DOHH2 (cell line): ENCODE data around the gene FAM83E.

Experiments
- H3F3A ChIP-seq: fragments of 200-600 bp; sonication (generic), shearing (Covaris generic); 2 replicates; pipeline ENCODE4 v1.6.0; 2016; ENCODE audit warnings: antibody characterized with exemption, mild to moderate bottlenecking; ENCODE audit not compliant: control insufficient read depth, insufficient read depth
- H3K27ac ChIP-seq: fragments of 200-600 bp; sonication (generic); 2 replicates; pipeline ENCODE4 v1.5.1; 2014; ENCODE audit warnings: low read depth, mild to moderate bottlenecking, low read length, moderate library complexity
- H3K27me3 ChIP-seq: fragments of 200-600 bp; sonication (generic); 2 replicates; pipeline ENCODE4 v1.6.1; 2014; ENCODE audit warnings: mild to moderate bottlenecking, low read length, mixed read lengths; ENCODE audit not compliant: control insufficient read depth
- H3K36me3 ChIP-seq: fragments of 200-600 bp; sonication (generic); 2 replicates; pipeline ENCODE4 v1.6.1; 2014; ENCODE audit warnings: mild to moderate bottlenecking, low read length, moderate library complexity, mixed read lengths; ENCODE audit not compliant: control insufficient read depth
- H3K4me1 ChIP-seq: fragments of 200-600 bp; sonication (generic); 2 replicates; pipeline ENCODE4 v1.6.1; 2014; ENCODE audit warnings: mild to moderate bottlenecking, low read length, mixed read lengths; ENCODE audit not compliant: control insufficient read depth
- H3K4me2 ChIP-seq: fragments of 200-600 bp; sonication (generic); 2 replicates; pipeline ENCODE4 v1.6.0; 2014; ENCODE audit warnings: mild to moderate bottlenecking, low read length, moderate library complexity
- H3K4me3 ChIP-seq: fragments of 200-600 bp; sonication (generic); 2 replicates; pipeline ENCODE4 v1.5.1; 2014; ENCODE audit warnings: mild to moderate bottlenecking, low read length, mixed read lengths
- H3K79me2 ChIP-seq: fragments of 200-600 bp; sonication (generic); 2 replicates; pipeline ENCODE4 v1.6.1; 2014; ENCODE audit warnings: mild to moderate bottlenecking, low read length, mixed read lengths; ENCODE audit not compliant: control insufficient read depth
- H3K9me2 ChIP-seq: fragments of 200-600 bp; sonication (generic); replicated peaks from 2 replicates; pipeline ENCODE4 v1.6.1; 2014; ENCODE audit warnings: mild to moderate bottlenecking, low read length, mixed read lengths; ENCODE audit not compliant: control insufficient read depth
- H3K9me3 ChIP-seq: fragments of 200-600 bp; sonication (generic); 2 replicates; pipeline ENCODE4 v1.6.1; 2014; ENCODE audit warnings: antibody characterized with exemption, low read length, mixed read lengths; ENCODE audit not compliant: control insufficient read depth, insufficient read depth
- H4K20me1 ChIP-seq: fragments of 200-600 bp; sonication (generic); 2 replicates; pipeline ENCODE4 v1.6.0; 2014; ENCODE audit warnings: low read depth, mild to moderate bottlenecking, antibody characterized with exemption, low read length, moderate library complexity; ENCODE audit not compliant: control insufficient read depth, insufficient read depth
- EZH2phosphoT487 ChIP-seq: fragments of 200-600 bp; sonication (generic); IDR thresholded peaks from 2 replicates; pipeline ENCODE4 v1.6.1; 2017; ENCODE audit warnings: borderline replicate concordance, mild to moderate bottlenecking, antibody characterized with exemption, low read length, moderate library complexity, mixed read lengths
- TF ChIP-seq, protein P1 (sequence below): fragments of 200-600 bp; sonication (generic); IDR thresholded peaks from one replicate; pipeline ENCODE4 v1.5.1; 2014; ENCODE audit warnings: antibody characterized with exemption, mild to moderate bottlenecking, low read depth, low read length; ENCODE audit not compliant: poor library complexity, severe bottlenecking

FAM83E gene

DNA sequence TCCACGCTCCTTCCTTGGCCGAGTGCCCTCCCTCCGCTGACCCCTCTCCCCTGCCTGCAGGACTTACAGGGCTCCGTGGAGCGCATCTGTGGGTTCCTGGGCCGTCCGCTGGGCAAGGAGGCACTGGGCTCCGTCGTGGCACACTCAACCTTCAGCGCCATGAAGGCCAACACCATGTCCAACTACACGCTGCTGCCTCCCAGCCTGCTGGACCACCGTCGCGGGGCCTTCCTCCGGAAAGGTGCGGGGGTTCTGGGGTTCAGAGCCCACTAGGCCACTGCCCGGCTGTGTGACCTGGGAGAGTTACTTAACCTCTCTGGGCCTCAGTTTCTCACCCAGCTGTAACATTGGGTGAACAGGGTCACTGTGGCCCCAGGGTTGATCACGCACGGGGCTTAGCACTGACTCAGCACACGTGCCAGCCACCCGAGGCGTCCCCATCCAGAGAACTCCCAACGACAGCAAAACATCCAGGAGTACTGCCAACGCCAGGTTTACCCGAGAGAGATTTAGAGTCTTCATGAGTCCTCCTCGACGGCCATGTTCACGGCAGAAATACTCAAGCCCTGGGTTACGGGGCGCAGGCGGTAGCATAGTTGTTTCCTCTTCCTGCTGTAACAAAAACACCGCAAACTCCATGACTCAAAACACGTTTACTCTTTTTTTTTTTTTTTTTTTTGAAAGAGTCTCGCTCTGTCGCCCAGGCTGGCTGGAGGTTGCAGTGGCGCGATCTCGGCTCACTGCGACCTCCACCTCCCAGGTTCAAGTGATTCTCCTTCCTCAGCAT is 18.0 kb downstream of the FAM83E start:
- Histone ChIP-seq H3K27ac (no peak overlapping the region), H3K9me2 (no peaks in the 10 kb centered on the region), H4K20me1 (no peaks in the 10 kb centered on the region), H3K4me2 (peak overlapping the region; percentile 64), H3K27me3 (no peaks in the 10 kb centered on the region), H3F3A (no peaks in the 10 kb centered on the region), H3K9me3 (no peaks in the 10 kb centered on the region), H3K4me3 (peak overlapping the region; percentile 61), H3K4me1 (peaks cover 16% of the 10 kb centered on the region), H3K79me2 (no peaks in the 10 kb centered on the region), H3K36me3 (no peaks in the 10 kb centered on the region)
- TF ChIP-seq, protein P1, sequence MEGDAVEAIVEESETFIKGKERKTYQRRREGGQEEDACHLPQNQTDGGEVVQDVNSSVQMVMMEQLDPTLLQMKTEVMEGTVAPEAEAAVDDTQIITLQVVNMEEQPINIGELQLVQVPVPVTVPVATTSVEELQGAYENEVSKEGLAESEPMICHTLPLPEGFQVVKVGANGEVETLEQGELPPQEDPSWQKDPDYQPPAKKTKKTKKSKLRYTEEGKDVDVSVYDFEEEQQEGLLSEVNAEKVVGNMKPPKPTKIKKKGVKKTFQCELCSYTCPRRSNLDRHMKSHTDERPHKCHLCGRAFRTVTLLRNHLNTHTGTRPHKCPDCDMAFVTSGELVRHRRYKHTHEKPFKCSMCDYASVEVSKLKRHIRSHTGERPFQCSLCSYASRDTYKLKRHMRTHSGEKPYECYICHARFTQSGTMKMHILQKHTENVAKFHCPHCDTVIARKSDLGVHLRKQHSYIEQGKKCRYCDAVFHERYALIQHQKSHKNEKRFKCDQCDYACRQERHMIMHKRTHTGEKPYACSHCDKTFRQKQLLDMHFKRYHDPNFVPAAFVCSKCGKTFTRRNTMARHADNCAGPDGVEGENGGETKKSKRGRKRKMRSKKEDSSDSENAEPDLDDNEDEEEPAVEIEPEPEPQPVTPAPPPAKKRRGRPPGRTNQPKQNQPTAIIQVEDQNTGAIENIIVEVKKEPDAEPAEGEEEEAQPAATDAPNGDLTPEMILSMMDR, result no peak
- no peak for TF ChIP-seq EZH2phosphoT487

DNA sequence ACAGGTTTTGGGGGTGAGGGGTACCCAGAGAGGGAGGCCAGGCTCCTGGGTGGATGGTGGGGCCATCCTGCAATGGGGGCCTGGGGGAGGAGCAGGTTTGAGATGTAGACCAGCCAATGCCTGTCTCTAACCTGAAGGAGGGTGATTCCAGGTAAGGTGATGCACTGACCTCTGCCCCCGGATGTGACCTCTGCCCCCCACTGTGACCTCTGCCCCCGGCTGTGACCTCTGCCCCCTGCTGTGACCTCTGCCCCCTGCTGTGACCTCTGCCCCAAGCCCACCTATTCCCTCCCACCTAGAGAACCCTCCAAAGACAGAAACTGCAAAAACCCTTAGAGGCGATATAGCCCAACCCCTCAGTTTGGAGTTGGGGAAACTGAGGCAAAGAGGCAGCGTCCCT is 18.6 kb downstream of the FAM83E start:
- H3K79me2 ChIP-seq, result no peaks in the 10 kb centered on the region
- no peaks in the 10 kb centered on the region for H3K36me3 ChIP-seq
- H3K4me2 ChIP-seq, result peak overlapping the region; percentile 64
- no peaks in the 10 kb centered on the region for H3F3A ChIP-seq
- no peak overlapping the region for H3K27ac ChIP-seq
- H3K4me3 ChIP-seq, result peak overlapping the region; percentile 61
- H4K20me1 ChIP-seq, result no peaks in the 10 kb centered on the region
- H3K9me2 ChIP-seq, result no peaks in the 10 kb centered on the region
- peaks cover 16% of the 10 kb centered on the region for H3K4me1 ChIP-seq
- H3K9me3 ChIP-seq, result no peaks in the 10 kb centered on the region
- TF ChIP-seq, protein P1, result no peak
- no peak for TF ChIP-seq EZH2phosphoT487
- no peaks in the 10 kb centered on the region for H3K27me3 ChIP-seq

DNA sequence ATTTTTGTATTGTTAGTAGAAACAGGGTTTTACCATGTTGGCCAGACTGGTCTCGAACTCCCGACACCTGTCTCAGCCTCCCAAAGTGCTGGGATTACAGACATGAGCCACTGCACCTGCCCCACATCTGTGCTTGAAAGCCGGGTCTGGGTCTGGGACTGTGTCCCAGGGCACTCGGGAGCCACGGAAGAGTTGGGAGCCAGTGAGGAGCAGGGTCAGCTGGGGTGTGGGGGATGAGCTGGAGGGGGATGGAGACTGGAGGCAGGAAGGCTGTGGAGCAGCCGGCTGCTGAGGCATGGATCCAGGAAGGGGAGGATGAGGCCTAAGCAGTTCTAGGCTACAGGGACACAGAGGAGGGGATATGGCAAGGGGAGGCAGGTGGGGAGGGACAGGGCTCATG is 19.0 kb downstream of the FAM83E start:
- H3K9me3 ChIP-seq, result no peaks in the 10 kb centered on the region
- no peaks in the 10 kb centered on the region for H3K27me3 ChIP-seq
- no peaks in the 10 kb centered on the region for H3K79me2 ChIP-seq
- no peak for TF ChIP-seq EZH2phosphoT487
- TF ChIP-seq, protein P1, result no peak
- peaks cover 16% of the 10 kb centered on the region for H3K4me1 ChIP-seq
- H3K4me2 ChIP-seq, result peak overlapping the region; percentile 64; the same call in 1 of the 2 replicates
- H3K4me3 ChIP-seq, result peak overlapping the region; percentile 61
- H4K20me1 ChIP-seq, result no peaks in the 10 kb centered on the region
- H3K36me3 ChIP-seq, result no peaks in the 10 kb centered on the region
- no peaks in the 10 kb centered on the region for H3K9me2 ChIP-seq
- no peak overlapping the region for H3K27ac ChIP-seq
- H3F3A ChIP-seq, result no peaks in the 10 kb centered on the region
